Nephron progenitor cell (in vitro differentiated cells): ENCODE measurements around the gene DPH3.

Experiments
- DNase-seq: peaks from one replicate; pipeline ENCODE4 v3.0.0; 2021
- H3K27ac Mint-ChIP-seq: 2 replicates; pipeline ENCODE4 v1.8.0; 2021; ENCODE audit warnings: mild to moderate bottlenecking, moderate library complexity, mixed read lengths
- H3K27me3 Mint-ChIP-seq: 2 replicates; pipeline ENCODE4 v1.8.0; 2021; ENCODE audit warnings: mild to moderate bottlenecking, low read depth, mixed read lengths; ENCODE audit not compliant: poor library complexity
- H3K36me3 Mint-ChIP-seq: 2 replicates; pipeline ENCODE4 v1.8.0; 2021; ENCODE audit warnings: low read depth, mixed read lengths
- H3K4me1 Mint-ChIP-seq: 2 replicates; pipeline ENCODE4 v1.8.0; 2021; ENCODE audit warnings: mixed read lengths
- H3K4me3 Mint-ChIP-seq: 2 replicates; pipeline ENCODE4 v1.8.0; 2021; ENCODE audit warnings: mild to moderate bottlenecking, moderate library complexity, mixed read lengths
- H3K9me3 Mint-ChIP-seq: 2 replicates; pipeline ENCODE4 v1.8.0; 2021; ENCODE audit warnings: mild to moderate bottlenecking, moderate library complexity, mixed read lengths
- TF ChIP-seq, protein P1 (sequence below): fragments of 200-600 bp; sonication (generic); IDR thresholded peaks from 2 replicates; pipeline ENCODE4 v1.5.0; 2021; ENCODE audit warnings: antibody characterized with exemption

Gene DPH3

GRCh38 chr3:16211176-16211904, 53.4 kb downstream of the DPH3 start:
- no peaks in the 10 kb centered on the region for H3K27me3 Mint-ChIP-seq
- H3K9me3 Mint-ChIP-seq: no peaks in the 10 kb centered on the region
- H3K4me3 Mint-ChIP-seq: no peak overlapping the region
- H3K27ac Mint-ChIP-seq: no peak overlapping the region
- H3K4me1 Mint-ChIP-seq: no peaks in the 10 kb centered on the region
- H3K36me3 Mint-ChIP-seq: no peaks in the 10 kb centered on the region
- no peak for DNase-seq
- TF ChIP-seq, protein P1, sequence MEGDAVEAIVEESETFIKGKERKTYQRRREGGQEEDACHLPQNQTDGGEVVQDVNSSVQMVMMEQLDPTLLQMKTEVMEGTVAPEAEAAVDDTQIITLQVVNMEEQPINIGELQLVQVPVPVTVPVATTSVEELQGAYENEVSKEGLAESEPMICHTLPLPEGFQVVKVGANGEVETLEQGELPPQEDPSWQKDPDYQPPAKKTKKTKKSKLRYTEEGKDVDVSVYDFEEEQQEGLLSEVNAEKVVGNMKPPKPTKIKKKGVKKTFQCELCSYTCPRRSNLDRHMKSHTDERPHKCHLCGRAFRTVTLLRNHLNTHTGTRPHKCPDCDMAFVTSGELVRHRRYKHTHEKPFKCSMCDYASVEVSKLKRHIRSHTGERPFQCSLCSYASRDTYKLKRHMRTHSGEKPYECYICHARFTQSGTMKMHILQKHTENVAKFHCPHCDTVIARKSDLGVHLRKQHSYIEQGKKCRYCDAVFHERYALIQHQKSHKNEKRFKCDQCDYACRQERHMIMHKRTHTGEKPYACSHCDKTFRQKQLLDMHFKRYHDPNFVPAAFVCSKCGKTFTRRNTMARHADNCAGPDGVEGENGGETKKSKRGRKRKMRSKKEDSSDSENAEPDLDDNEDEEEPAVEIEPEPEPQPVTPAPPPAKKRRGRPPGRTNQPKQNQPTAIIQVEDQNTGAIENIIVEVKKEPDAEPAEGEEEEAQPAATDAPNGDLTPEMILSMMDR: no peak
